H1 (cell line): ENCODE results near the gene MYL6B. TPM values are rescaled to one million over a fixed set of nuclear protein-coding genes. Genes with fewer than 3 reads are reported as not detected.
A peak's percentile ranks its signal among the peaks of the same experiment; 100 is the strongest.

Experiments used
- CTCF ChIA-PET: fragments of 300-600 bp; sonication (Branson Sonifier 250); formaldehyde crosslinking; loops from one replicate; lab custom pipeline; 2021; ENCODE audit not compliant: partially characterized antibody; lab: Charles Lee
- POLR2A ChIA-PET: fragments of 300-600 bp; sonication (Branson Sonifier 250); formaldehyde crosslinking; loops from one replicate; lab custom pipeline; 2021; ENCODE audit warnings: inconsistent platforms; ENCODE audit not compliant: partially characterized antibody; lab: Charles Lee
- DNase-seq, 2 experiments: peaks; one replicate each; pipeline versions ENCODE4 v3.0.0 to v3.0.0-alpha.2; 2010 to 2022; ENCODE audit warnings: low spot score in 2 of 2, low read depth in 1 of 2, mixed read lengths in 1 of 2
- FAIRE-seq: peaks from 2 replicates; lab custom pipeline; 2011; peaks lifted over from hg19 to GRCh38; lab: Jason Lieb, UNC
- H2AFZ ChIP-seq: 2 replicates; pipeline ENCODE4 v1.8.1; 2012; ENCODE audit warnings: low read length, inconsistent platforms
- H2AK5ac ChIP-seq: 2 replicates; pipeline ENCODE4 v1.6.1; 2013; ENCODE audit warnings: low read depth, low read length
- H2BK120ac ChIP-seq: replicated peaks from 2 replicates; pipeline ENCODE3; 2013; ENCODE audit warnings: low read depth, low read length, inconsistent platforms
- H2BK12ac ChIP-seq: 2 replicates; pipeline ENCODE4 v1.6.1; 2013; ENCODE audit warnings: low read depth, low read length
- H2BK15ac ChIP-seq: 2 replicates; pipeline ENCODE4 v1.6.1; 2013; ENCODE audit warnings: low read length
- H2BK20ac ChIP-seq: 2 replicates; pipeline ENCODE4 v1.6.1; 2013; ENCODE audit warnings: low read length
- H2BK5ac ChIP-seq: 2 replicates; pipeline ENCODE4 v1.6.1; 2013; ENCODE audit warnings: low read depth, low read length
- H3K14ac ChIP-seq: 2 replicates; pipeline ENCODE4 v1.6.1; 2013; ENCODE audit warnings: inconsistent platforms; ENCODE audit not compliant: insufficient read length
- H3K18ac ChIP-seq: 2 replicates; pipeline ENCODE4 v1.6.1; 2013; ENCODE audit warnings: low read length; ENCODE audit errors: extremely low read depth
- H3K23ac ChIP-seq: 2 replicates; pipeline ENCODE4 v1.6.1; 2013; ENCODE audit warnings: inconsistent platforms; ENCODE audit not compliant: insufficient read length
- H3K23me2 ChIP-seq: 2 replicates; pipeline ENCODE4 v1.6.1; 2013; ENCODE audit warnings: low read depth, low read length
- H3K27ac ChIP-seq: 2 replicates; pipeline ENCODE4 v1.6.1; 2011; ENCODE audit warnings: low read depth, low read length, inconsistent platforms
- H3K27me3 ChIP-seq, 4 experiments: replicated peaks in 1 of 4; 1 replicate in 1 of 4; 2 replicates in 3 of 4; pipeline versions ENCODE4 v1.6.1 to v1.8.1; 2011 to 2013; ENCODE audit warnings: low read length in 3 of 4, mild to moderate bottlenecking in 3 of 4, inconsistent platforms in 2 of 4, mixed read lengths in 2 of 4, moderate library complexity in 1 of 4; ENCODE audit not compliant: control insufficient read depth in 3 of 4, insufficient read depth in 3 of 4; ENCODE audit errors: extremely low read depth in 1 of 4
- H3K36me3 ChIP-seq, 4 experiments: 2 replicates each; pipeline versions ENCODE4 v1.6.1 to v1.8.1; 2011 to 2013; ENCODE audit warnings: mild to moderate bottlenecking in 4 of 4, low read length in 3 of 4, moderate library complexity in 2 of 4, control low read depth in 1 of 4, inconsistent platforms in 1 of 4; ENCODE audit not compliant: insufficient read depth in 4 of 4, control insufficient read depth in 2 of 4
- H3K4ac ChIP-seq: replicated peaks from 2 replicates; pipeline ENCODE3; 2013; ENCODE audit warnings: low read length, low read depth, mixed read lengths, inconsistent platforms; ENCODE audit not compliant: insufficient read length
- H3K4me1 ChIP-seq, 4 experiments: replicated peaks in 1 of 4; 1 replicate in 1 of 4; 2 replicates in 3 of 4; pipeline versions ENCODE4 v1.6.1 to v1.8.1; 2011 to 2013; ENCODE audit warnings: low read length in 3 of 4, inconsistent platforms in 2 of 4, mixed read lengths in 1 of 4; ENCODE audit not compliant: insufficient read depth in 4 of 4, control insufficient read depth in 3 of 4
- H3K4me2 ChIP-seq, 2 experiments: 2 replicates each; pipeline versions ENCODE4 v1.6.1 to v1.8.1; 2011 to 2013; ENCODE audit warnings: low read depth in 2 of 2, low read length in 2 of 2, control low read depth in 1 of 2, inconsistent platforms in 1 of 2, mild to moderate bottlenecking in 1 of 2; ENCODE audit not compliant: insufficient read depth in 1 of 2
- H3K4me3 ChIP-seq, 4 experiments: fragments of 200-600, 300-600 bp in 1 of 4; sonication (generic), shearing (Covaris generic), sonication (Bioruptor Twin) in 1 of 4; 2 replicates each; pipeline versions ENCODE4 v1.5.1 to v1.8.1; 2011 to 2016; ENCODE audit warnings: low read length in 4 of 4, low read depth in 3 of 4, control low read depth in 2 of 4, inconsistent platforms in 2 of 4, mild to moderate bottlenecking in 2 of 4, mixed read lengths in 1 of 4, moderate library complexity in 1 of 4; ENCODE audit not compliant: insufficient read depth in 2 of 4; ENCODE audit errors: extremely low read depth in 1 of 4
- H3K56ac ChIP-seq: replicated peaks from 2 replicates; pipeline ENCODE3; 2013; ENCODE audit warnings: low read depth, mild to moderate bottlenecking, mixed read lengths, low read length, inconsistent platforms; ENCODE audit not compliant: insufficient read length
- H3K79me1 ChIP-seq: 2 replicates; pipeline ENCODE4 v1.6.1; 2013; ENCODE audit warnings: low read depth, low read length, control low read depth
- H3K79me2 ChIP-seq, 2 experiments: 2 replicates each; pipeline versions ENCODE4 v1.6.1 to v1.8.1; 2012 to 2013; ENCODE audit warnings: low read length in 2 of 2, mild to moderate bottlenecking in 2 of 2, inconsistent platforms in 1 of 2; ENCODE audit not compliant: insufficient read depth in 2 of 2, control insufficient read depth in 1 of 2
- H3K9ac ChIP-seq, 4 experiments: replicated peaks in 1 of 4; 1 replicate in 1 of 4; 2 replicates in 3 of 4; pipeline versions ENCODE4 v1.6.1 to v1.8.1; 2011 to 2013; ENCODE audit warnings: low read depth in 3 of 4, low read length in 3 of 4, control low read depth in 2 of 4, mild to moderate bottlenecking in 2 of 4, moderate library complexity in 2 of 4, inconsistent platforms in 1 of 4; ENCODE audit errors: extremely low read depth in 1 of 4
- H3K9me3 ChIP-seq, 2 experiments: 2 replicates each; pipeline versions ENCODE4 v1.6.1 to v1.8.1; 2012 to 2013; ENCODE audit warnings: mild to moderate bottlenecking in 2 of 2, moderate library complexity in 2 of 2, control low read depth in 1 of 2, inconsistent platforms in 1 of 2, low read depth in 1 of 2, low read length in 1 of 2, mixed read lengths in 1 of 2; ENCODE audit not compliant: insufficient read depth in 2 of 2
- H4K20me1 ChIP-seq, 2 experiments: replicated peaks in 1 of 2; 2 replicates each; pipeline versions ENCODE3 to v1.8.1; 2011 to 2013; ENCODE audit warnings: inconsistent platforms in 2 of 2, low read length in 2 of 2, mild to moderate bottlenecking in 1 of 2; ENCODE audit not compliant: insufficient read depth in 2 of 2, control insufficient read depth in 1 of 2
- H4K5ac ChIP-seq: 2 replicates; pipeline ENCODE4 v1.6.1; 2013; ENCODE audit warnings: low read length, low read depth, mixed read lengths, inconsistent platforms; ENCODE audit not compliant: insufficient read length
- H4K8ac ChIP-seq: 2 replicates; pipeline ENCODE4 v1.8.0; 2013; ENCODE audit warnings: mild to moderate bottlenecking, moderate library complexity, low read length, inconsistent platforms; ENCODE audit not compliant: insufficient read depth; ENCODE audit errors: extremely low read depth
- H4K91ac ChIP-seq: replicated peaks from 2 replicates; pipeline ENCODE3; 2013; ENCODE audit warnings: low read length, mixed read lengths, inconsistent platforms; ENCODE audit not compliant: insufficient read length
- BRCA1 ChIP-seq: IDR thresholded peaks from 2 replicates; pipeline ENCODE4 v1.6.1; 2012; ENCODE audit warnings: low read depth, low read length, improper control_type of control experiment
- JUND ChIP-seq: IDR thresholded peaks from 2 replicates; pipeline ENCODE4 v1.6.1; 2011; ENCODE audit warnings: mild to moderate bottlenecking, improper control_type of control experiment, low read length
- WGBS, 2 experiments: shearing (Covaris generic) in 1 of 2; methylation state at CpG; one replicate each; pipeline versions ENCODE4 v1.1.6 to v1.1.7; 2013 to 2015; ENCODE audit warnings: low lambda C conversion rate in 2 of 2, mixed read lengths in 2 of 2, inconsistent platforms in 1 of 2, low coverage in 1 of 2, missing lambda C conversion rate in 1 of 2; ENCODE audit not compliant: insufficient replicate concordance in 2 of 2, insufficient coverage in 1 of 2, insufficient read length in 1 of 2; ENCODE audit errors: extremely low coverage in 1 of 2, missing lambda C conversion rate in 1 of 2; 5-methylcytosine and 5-hydroxymethylcytosine counted together
- polyA plus RNA-seq, 7 experiments: library from polyadenylated mRNA; depleted of rRNA in 3 of 7; stranded (reverse) in 5 of 7; unstranded in 2 of 7; fragments of >200 nt in 5 of 7; fragments of 200-250 nt in 2 of 7; gene quantifications; 1 replicate in 5 of 7; 2 replicates in 1 of 7; 4 replicates in 1 of 7; pipeline versions ENCODE4 v1.2.1 to v1.2.3, GENCODE V29; 2011 to 2013; ENCODE audit warnings: missing spikeins in 2 of 7, mixed read lengths in 2 of 7
- total RNA-seq: library from RNA; stranded (reverse); fragmentation: NEBNext Ultra II Directional; extraction: Animal tissue kit (Norgen Biotek cat#: 25700); gene quantifications from 2 replicates; pipeline ENCODE4 v1.2.1, GENCODE V29; 2021

Gene MYL6B
- total and polyA plus RNA-seq, 2 of the 8 experiments (the other 6 are each of a cell fraction or from before 2014, with no cell fraction given) = 163 to 202 TPM

DNA sequence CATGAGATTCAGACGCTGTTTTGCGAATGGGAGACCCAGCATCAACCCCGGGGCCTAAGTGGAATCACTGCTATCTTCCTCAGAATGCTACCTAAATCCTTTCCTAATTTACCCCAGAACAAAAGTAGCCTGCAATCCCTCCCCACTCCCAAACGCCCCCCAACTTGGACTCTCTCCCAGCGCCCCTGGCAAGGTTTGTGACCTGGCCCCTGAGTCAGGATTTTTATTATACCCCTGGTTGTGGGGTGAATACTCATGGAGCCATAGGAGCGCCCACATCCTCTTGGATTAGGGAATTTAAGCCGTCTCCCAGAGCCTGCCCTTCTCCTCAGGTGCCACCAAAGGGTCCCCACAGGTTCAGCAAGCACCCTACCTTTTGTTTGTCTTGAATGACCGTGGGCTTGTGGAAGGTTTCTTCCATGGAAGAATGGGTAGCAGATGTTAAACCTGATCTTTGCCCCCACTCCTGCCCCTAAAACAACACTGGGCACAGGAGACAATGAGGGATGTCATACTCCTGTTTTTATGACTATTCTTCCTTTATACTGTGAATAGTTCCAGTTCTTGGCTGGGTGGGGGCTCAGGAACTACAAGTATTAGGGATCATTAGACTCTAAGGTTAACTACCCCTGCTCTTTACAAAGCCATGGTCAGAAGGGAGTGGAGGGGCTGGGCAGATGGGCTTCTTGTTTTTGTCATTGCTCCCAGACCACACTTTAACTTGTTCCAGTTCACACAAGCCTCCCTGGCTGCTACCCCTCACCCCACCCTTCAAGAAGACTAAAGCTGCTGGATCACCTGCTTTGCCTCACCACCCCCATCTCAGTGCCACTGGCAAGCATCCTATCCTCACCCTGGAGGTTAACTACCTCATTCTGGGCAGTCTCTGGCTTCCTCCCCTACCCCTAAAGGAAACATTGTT lies 630 bp downstream of the MYL6B start:
- TF ChIP-seq JUND (no peak), BRCA1 (no peak)
- TF ChIP-seq, all 59 proteins: peak for 0
- peak overlapping the region; percentile 46 to 75 (median 58) for H3K9ac ChIP-seq
- H4K20me1 ChIP-seq = no peaks in the 10 kb centered on the region
- no peak overlapping the region for H3K27ac ChIP-seq
- H4K8ac ChIP-seq = peak overlapping the region; percentile 46; the same call in 1 of the 2 replicates
- H2BK120ac ChIP-seq = no peak overlapping the region
- H3K14ac ChIP-seq = no peak overlapping the region
- H3K18ac ChIP-seq = peak overlapping the region; percentile 15; the same call in 1 of the 2 replicates
- H3K27me3 ChIP-seq = no peaks in the 10 kb centered on the region; a peak in 1 of 7 replicates
- H3K23me2 ChIP-seq = peaks cover 10% of the 10 kb centered on the region
- H3K23ac ChIP-seq = no peak overlapping the region
- DNase-seq = no peak
- peak overlapping the region; percentile 69 for H4K91ac ChIP-seq
- ChIA-PET CTCF (interaction anchor here (1.7 kb wide), 1 partner anchor 8 kb away, joined by 4 read pairs; no protein-coding TSS in a partner anchor), POLR2A (interaction anchor here (1.4 to 15.6 kb wide), 6 partner anchors 10 to 108 kb away, joined by 3 to 656 read pairs (median 29); partner anchors contain the start of genes RNF41, RPL41, SMARCC2 and ZC3H10)
- peaks cover 3 to 13% (median 4%) of the 10 kb centered on the region in 4 experiments; a peak in 6 of 8 replicates for H3K36me3 ChIP-seq
- no peaks in the 10 kb centered on the region for H3K9me3 ChIP-seq
- no peak overlapping the region for H2AK5ac ChIP-seq
- H2BK5ac ChIP-seq = no peak overlapping the region
- no peak overlapping the region for H2BK12ac ChIP-seq
- no peak overlapping the region for H2AFZ ChIP-seq
- H3K79me2 ChIP-seq = peaks cover 0 to 6% of the 10 kb centered on the region in 2 experiments; a peak in 1 of 4 replicates
- peaks cover 6 to 14% (median 9%) of the 10 kb centered on the region in 4 experiments; a peak in 6 of 7 replicates for H3K4me1 ChIP-seq
- no peak overlapping the region for H2BK20ac ChIP-seq
- peak overlapping the region; percentile 67 to 70 for H3K4me2 ChIP-seq
- H3K56ac ChIP-seq = no peak overlapping the region
- H3K4me3 ChIP-seq = peak overlapping the region; percentile 66 to 84 (median 82)
- H3K79me1 ChIP-seq = 0 out of 2 replicates have a peak, but pooled peaks cover 2% of the 10 kb centered on the region
- WGBS, 2 experiments = 23% methylated on average over 8 of the region's 8 CpGs; no CpG with 5 or more reads in 1 of the 2 experiments
- no peak overlapping the region for H3K4ac ChIP-seq
- H4K5ac ChIP-seq = peak overlapping the region; percentile 26
- FAIRE-seq = no peak
- no peak overlapping the region for H2BK15ac ChIP-seq
